GM12865 (cell line): ENCODE results near the gene MAGI3.
A peak's percentile ranks its signal among the peaks of the same experiment; 100 is the strongest.

Experiments
- DNase-seq: peaks from one replicate; pipeline ENCODE4 v3.0.0; 2010; ENCODE audit warnings: low read depth
- H3K4me3 ChIP-seq: 2 replicates; pipeline ENCODE4 v1.5.1; 2011; ENCODE audit warnings: mild to moderate bottlenecking, low read depth, low read length, control low read depth
- CTCF ChIP-seq: IDR thresholded peaks from 2 replicates; pipeline ENCODE4 v1.5.1; 2011; ENCODE audit warnings: low read length, control low read depth, low read depth, inconsistent platforms; ENCODE audit not compliant: insufficient read depth; ENCODE audit errors: missing control alignments

The MAGI3 gene

GRCh38 chr1:113439277-113439670 is 49.0 kb downstream of the MAGI3 start:
- H3K4me3 ChIP-seq: no peak overlapping the region
- no peak for TF ChIP-seq CTCF
- no peak for DNase-seq

DNA sequence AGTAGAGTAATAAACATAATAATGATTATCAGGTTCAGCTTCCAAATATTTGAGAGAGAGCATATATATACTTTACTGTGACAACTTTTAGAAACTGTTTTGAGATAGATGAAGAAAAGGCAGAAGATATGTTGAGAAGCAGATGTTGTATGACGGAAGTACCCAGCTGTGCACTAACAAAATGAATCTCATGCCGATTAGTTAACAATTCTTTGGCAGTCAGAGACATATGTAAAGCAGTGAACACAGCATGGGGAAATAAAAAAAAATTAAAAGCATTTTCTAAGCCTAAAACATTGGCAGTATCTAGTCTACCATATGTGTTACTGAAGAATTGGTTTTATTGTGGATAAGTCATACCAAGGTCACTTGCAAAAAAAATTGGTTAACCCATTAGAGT is 51.8 kb downstream of the MAGI3 start:
- no peak for DNase-seq
- H3K4me3 ChIP-seq: no peak overlapping the region
- no peak for TF ChIP-seq CTCF

DNA sequence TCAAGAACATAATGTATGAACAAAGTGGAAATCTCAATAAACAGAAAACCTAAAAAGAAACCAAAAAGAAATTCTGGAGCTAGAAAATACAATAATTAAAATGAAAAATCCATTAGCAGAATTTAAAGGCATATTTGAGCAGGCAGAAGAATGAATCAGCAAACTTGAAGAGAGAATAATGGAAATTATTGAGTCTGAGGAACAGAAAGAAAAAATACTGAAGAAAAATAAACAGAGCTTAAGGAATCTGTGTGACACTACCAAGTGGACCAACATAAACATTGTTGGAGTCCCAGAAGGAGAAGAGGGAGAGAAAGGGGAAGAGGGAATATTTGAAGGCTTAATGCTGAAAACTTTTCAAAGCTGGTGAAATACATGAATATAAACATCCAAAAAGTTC is 54.5 kb downstream of the MAGI3 start:
- DNase-seq: no peak
- TF ChIP-seq CTCF: no peak
- H3K4me3 ChIP-seq: no peak overlapping the region

DNA sequence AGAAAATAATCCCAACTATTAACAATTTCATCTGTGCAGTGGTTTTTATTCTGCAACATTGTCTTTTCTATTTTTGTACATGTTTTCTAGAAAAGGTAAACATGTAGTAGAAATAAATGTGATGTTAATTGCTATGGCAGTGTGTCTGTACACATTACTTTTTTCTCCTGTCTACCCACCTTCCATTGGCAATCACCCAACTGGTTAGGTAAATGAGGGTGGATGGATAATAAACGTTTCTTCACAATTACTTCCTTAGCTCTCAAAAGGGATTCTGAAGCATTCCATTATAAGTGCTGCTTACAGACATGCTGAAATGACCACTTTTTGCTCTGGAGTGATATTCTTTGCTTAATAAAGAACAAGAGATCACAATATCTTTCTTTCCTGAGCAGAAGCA is 61.4 kb downstream of the MAGI3 start:
- DNase-seq: no peak
- H3K4me3 ChIP-seq: no peak overlapping the region
- no peak for TF ChIP-seq CTCF

DNA sequence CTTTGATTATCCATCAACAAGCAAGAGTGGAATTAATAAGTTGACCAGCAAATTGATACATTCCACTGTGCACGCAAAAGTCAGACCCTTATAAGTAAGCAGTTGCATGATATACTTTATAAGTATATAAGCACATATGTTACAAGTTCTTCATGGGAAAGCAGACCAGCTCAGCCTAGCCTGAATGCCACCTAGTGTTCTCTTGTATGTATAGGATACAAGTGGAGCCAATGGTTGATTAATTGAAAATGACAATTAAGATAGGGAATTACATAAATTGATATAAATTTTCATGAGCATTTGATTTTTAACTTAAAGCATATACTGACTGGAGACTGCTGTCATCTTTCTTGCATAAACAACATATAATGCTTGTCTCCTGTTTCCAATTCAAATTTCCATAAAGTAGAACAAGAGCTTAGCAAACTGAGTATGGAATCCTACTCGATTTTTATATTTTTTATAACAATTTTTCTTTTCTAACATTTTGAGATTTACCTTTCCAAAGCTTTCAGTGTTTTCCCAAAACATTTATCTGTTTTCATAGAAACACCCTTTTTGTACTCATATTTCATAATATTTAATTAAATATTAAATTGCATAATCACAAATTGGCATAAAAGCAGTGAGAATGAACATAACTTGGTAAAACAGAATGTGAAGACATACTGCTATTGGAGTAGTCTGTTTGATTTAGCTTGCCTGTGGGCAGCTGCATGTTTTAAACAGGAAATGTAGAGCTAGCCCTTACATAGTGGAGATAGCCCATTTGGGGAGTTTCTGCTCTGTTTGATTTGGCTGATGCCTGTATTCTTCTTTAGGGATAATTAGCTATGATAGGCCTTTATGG is 62.8 kb downstream of the MAGI3 start:
- DNase-seq: peak; percentile 55
- no peak overlapping the region for H3K4me3 ChIP-seq
- peak; percentile 31 for TF ChIP-seq CTCF

- DNase-seq: no peak
- TF ChIP-seq CTCF: no peak
- H3K4me3 ChIP-seq: no peak overlapping the region
Measured at GRCh38 chr1:113453771-113454083, 63.4 kb downstream of the MAGI3 start.

DNA sequence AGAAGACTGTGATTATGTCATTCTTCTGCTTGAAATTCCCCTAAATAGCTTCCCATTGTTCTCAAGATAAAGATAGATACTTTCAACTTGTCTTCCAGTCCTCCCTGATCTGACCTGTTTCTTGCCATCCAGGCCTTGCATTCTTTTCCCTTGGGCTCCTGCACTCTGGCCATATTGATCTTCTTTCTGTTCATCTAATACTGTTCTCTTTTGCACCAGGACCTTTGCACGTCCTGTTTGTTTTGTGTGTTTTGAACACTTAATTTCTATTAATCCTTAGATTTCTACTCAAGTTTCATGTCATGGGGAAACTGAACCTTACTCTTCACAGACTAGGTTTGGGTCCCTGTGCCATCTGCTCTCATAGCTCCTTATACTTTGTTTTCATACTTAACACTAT is 65.1 kb downstream of the MAGI3 start:
- no peak for TF ChIP-seq CTCF

More for the DNA sequence above, 65.1 kb downstream of the MAGI3 start:
- no peak overlapping the region for H3K4me3 ChIP-seq
- DNase-seq: no peak
